CD1c-positive myeloid dendritic cell (primary cell): ENCODE data around the gene OR4C11.

Source experiments
- DNase-seq: peaks from one replicate; pipeline ENCODE4 v3.0.0-alpha.2; 2016; ENCODE audit errors: extremely low spot score

Gene OR4C11, protein sequence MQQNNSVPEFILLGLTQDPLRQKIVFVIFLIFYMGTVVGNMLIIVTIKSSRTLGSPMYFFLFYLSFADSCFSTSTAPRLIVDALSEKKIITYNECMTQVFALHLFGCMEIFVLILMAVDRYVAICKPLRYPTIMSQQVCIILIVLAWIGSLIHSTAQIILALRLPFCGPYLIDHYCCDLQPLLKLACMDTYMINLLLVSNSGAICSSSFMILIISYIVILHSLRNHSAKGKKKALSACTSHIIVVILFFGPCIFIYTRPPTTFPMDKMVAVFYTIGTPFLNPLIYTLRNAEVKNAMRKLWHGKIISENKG

DNA sequence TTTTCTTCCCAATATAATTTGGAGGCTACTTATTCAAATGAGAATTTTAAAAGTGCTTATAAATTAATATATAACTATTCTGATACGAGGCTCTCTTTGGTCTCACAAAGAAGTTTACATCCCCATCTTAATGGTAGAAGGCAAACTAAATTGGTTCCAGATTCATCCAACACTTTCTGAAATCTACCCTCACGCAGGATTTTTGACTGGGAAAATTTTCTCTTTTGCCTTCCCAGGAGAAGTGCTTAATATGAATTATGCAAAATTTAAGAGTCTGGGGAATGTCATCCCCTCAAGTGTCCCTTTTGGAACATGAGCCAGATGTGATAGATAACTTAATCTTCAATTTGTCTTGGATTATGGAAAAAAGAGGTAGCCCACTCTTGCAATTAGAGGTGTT lies at the start of gene OR4C11:
TSS of gene OR4C11 (minus strand) at position 101 of the 400 bp plus-strand sequence. CDS start 3,272 bp downstream, outside the sequence.
- no peak for DNase-seq

- DNase-seq: no peak
Measured at GRCh38 chr11:55655096-55655495, 47.7 kb upstream of the OR4C11 start.

DNA sequence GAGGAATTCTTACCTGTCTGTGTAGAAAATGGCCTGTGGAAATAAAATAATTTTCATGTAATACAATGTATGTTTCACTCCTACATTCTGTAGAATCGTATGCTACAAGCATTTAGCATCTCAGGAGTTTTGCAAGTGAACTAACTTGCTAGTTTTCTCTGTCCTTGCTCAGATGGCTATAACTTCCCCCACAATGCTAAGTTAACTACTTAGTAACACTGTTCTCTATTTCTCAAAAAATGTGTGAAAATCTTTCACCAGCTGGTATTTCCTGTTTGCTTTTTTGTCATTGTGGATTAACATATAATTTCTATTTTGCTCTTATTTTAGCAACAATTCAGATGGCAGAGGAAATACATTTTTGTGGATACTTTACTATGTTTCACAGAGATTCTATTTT lies 45.1 kb upstream of the OR4C11 start:
- no peak for DNase-seq

GRCh38 chr11:55648027-55648426 lies 40.6 kb upstream of the OR4C11 start, which contains the start of gene OR4S2:
TSS of gene OR4S2 (plus strand) at chr11:55648327. CDS start at chr11:55650904, 2,577 bp downstream.
- DNase-seq: no peak

- no peak for DNase-seq
Measured at GRCh38 chr11:55634813-55635212, 27.4 kb upstream of the OR4C11 start, which contains the start of gene OR4P4. TSS of gene OR4P4 (plus strand) at chr11:55635113.

GRCh38 chr11:55624531-55624930 lies 17.1 kb upstream of the OR4C11 start:
- DNase-seq: no peak

DNA sequence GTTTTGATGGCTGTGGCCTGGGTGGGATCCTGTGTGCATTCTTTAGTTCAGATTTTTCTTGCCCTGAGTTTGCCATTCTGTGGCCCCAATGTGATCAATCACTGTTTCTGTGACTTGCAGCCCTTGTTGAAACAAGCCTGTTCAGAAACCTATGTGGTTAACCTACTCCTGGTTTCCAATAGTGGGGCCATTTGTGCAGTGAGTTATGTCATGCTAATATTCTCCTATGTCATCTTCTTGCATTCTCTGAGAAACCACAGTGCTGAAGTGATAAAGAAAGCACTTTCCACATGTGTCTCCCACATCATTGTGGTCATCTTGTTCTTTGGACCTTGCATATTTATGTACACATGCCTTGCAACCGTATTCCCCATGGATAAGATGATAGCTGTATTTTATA lies 34.9 kb downstream of the OR4C11 start:
- no peak for DNase-seq

DNA sequence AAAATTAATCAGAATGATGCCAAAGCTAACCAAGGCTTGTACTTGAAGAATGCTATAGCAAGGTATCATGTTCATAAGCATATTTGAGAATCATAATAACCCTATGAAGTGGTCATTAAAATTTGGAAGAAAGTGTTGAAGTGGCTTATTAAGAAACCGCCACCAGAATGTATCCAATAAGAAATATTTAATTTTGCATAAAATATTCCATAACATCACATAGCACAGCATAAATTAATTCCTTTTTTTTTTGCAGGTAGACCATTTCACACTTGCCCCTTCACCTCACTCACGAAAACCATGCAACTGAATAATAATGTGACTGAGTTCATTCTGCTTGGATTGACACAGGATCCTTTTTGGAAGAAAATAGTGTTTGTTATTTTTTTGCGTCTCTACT lies 35.6 kb downstream of the OR4C11 start, which contains the start of gene OR4C16:
TSS of gene OR4C16 (plus strand) at position 301 of the 400 bp plus-strand sequence. CDS start at position 301, 0 bp downstream.
- no peak for DNase-seq

GRCh38 chr11:55554169-55554568 lies 53.3 kb downstream of the OR4C11 start, which contains the start of gene OR4C15:
TSS of gene OR4C15 (plus strand) at chr11:55554469. CDS start at chr11:55554469, 0 bp downstream.
- no peak for DNase-seq
